OCI-LY1 (cell line): ENCODE results near the gene IL20.

Source experiments
- CTCF ChIP-seq: fragments of 200-600 bp; sonication (generic), shearing (Covaris generic); IDR thresholded peaks from 2 replicates; pipeline ENCODE4 v1.5.1; 2017; ENCODE audit warnings: mild to moderate bottlenecking, antibody characterized with exemption, low read length, moderate library complexity, mixed read lengths
- EZH2 ChIP-seq: fragments of 200-600 bp; sonication (generic), shearing (Covaris generic); IDR thresholded peaks from 2 replicates; pipeline ENCODE4 v1.8.0; 2017; ENCODE audit warnings: borderline replicate concordance, mixed run types, mild to moderate bottlenecking, antibody characterized with exemption, low read length, moderate library complexity, mixed read lengths

GRCh38 chr1:206859082-206859521 is 6.3 kb upstream of the IL20 start:
- TF ChIP-seq CTCF = no peak
- TF ChIP-seq EZH2 = no peak
